HG03060 (cell line): ENCODE results near the gene ADSL.

Experiments used
- ATAC-seq: cut with Tn5 transposase; IDR thresholded peaks from one replicate; pipeline ENCODE4 v1.9.1; 2021; ENCODE audit warnings: low read depth, moderate number of reproducible peaks; ENCODE audit not compliant: unreplicated experiment

ADSL gene

GRCh38 chr22:40326905-40327735 lies 19.2 kb upstream of the ADSL start:
- no peak for ATAC-seq

DNA sequence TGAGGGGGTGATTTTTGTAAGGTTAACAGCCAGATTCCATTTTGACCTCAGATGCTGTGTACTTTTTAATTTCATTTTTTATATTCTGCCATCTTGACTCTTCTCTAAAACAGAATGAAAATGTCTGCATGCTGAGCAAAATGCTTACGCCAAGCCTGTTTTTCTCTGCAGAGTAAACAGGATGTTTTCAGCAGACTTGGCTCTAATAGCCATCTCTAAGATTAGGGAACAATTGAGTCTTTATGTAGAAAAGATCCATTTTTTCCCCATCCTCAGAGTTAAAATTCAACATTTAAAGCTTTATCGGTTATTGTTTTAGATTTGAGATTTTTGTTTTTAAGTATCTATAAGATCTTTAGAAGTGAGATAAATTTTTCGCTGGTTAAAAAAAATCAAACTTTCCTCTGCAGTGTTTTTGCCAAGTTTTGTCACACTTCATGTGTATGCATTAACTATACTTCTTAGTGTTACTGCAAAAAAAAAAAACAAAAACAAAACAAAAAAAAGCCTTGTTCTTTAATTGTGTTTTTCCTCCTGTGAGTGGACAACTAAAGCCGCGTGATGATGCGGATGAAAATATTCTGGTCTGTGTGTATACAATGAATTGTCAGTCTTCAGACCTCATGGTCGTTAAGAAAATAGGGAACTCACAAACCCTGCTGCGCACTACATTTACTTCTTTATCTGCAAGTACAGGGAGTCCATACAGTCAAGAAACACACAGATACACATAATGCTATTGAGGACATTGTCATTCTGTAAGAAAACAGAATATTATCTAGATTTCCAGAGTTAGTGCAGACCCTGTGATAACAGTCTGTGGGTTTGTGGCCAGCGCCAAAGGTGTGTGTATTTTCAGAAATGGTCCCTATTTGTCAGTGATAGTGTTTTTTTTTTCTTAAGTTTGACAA lies 17.5 kb upstream of the ADSL start:
- no peak for ATAC-seq

DNA sequence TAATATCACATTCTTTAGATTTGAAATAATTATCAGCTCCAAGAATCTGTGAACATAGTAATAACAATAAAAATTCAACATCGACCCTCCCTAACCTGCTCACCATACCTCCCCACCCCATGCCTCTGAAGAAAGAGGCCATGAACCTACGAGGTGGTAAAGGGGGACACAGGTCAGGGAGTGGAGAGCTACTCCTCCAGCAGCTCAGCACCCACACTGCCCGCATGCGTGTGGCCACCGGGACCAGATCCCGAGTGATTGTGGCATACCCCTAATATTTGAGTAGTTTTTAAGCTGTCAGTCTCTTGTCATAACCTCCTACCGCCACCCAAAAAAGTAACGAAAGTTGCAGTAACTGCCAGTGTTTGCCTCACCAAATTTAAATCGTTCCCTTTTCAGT lies 16.8 kb upstream of the ADSL start:
- ATAC-seq: no peak

DNA sequence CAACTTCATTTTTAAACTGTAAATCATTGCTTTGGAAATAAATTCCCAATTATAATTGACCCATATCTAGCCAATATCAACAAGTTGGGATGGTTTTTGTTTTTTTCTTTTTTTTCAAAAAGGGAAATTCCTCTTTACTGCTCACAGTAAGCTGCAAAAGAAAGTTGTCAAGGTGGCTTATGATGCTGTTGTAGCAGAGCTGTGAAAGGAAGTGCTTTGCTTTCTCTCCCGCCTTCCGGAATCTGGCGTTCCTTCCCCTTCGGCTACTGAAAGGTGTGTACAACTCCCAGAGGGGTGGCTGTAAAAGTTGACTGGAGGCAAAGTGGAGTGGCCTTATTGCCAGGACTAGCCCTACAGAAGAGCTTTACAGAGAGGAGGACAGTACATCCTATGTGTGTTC lies 16.2 kb upstream of the ADSL start:
- ATAC-seq: no peak

- ATAC-seq: no peak
Measured at GRCh38 chr22:40330615-40331014, 15.7 kb upstream of the ADSL start.

- no peak for ATAC-seq
Measured at GRCh38 chr22:40331706-40332105, 14.6 kb upstream of the ADSL start.

- ATAC-seq: no peak
Measured at GRCh38 chr22:40332319-40332781, 13.9 kb upstream of the ADSL start.

DNA sequence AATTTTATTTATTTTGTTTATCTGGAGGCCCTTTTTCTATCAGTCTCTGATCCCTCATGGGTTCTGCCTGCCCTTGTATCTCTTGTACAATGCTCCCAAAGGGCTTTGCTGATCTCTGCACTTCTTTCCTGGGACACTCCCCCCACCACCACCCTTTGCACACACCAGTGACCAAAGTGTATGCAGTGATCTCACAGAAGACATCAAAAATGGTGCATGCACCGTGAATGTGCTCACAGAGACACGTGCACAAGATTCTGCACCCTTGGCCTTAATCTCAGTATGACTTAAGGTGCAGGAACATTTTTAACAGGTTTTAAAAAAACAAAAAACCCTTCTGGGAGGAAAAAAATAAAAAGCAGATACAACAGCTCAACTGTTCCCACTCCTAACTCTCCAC lies 12.2 kb upstream of the ADSL start:
- ATAC-seq: no peak

GRCh38 chr22:40334899-40335298 lies 11.4 kb upstream of the ADSL start:
- no peak for ATAC-seq

DNA sequence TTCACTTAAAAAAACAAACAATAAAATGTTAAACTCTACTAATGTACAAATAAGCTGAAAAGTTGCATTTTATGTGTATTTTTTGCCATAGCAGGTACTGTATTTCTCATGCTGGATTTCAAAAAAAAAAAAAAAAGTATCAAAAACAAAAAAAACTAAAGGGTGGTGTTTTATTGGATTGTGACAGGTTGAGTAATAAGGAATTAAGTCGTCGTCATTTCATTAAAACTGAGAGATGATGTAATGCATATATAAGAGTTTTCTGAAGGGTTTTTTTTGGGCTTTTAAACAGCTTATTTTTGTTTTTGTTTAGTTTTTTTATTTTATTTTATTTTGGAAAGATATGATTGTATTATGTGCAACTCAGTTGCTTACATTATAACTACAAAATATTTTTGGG lies 10.9 kb upstream of the ADSL start:
- no peak for ATAC-seq

- no peak for ATAC-seq
Measured at GRCh38 chr22:40340044-40340443, 6.3 kb upstream of the ADSL start.

DNA sequence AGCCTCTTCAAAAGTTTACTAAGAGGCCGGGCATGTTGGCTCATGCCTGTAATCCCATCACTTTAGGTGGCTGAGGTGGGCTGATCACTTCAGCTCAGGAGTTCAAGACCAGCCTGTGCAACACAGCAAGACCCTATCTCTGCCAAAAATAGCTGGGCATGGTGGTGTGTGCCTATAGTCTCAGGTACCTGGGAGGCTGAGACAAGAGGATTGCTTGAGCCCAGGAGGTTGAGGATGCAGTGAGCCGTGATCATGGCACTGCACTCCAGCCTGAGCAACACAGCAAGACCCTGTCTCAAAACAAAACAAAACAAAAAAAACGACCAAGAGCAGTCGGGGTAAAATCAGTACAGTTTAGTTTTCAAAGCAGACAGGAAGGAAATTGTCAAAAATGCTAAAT lies 4.7 kb upstream of the ADSL start:
- ATAC-seq: no peak

DNA sequence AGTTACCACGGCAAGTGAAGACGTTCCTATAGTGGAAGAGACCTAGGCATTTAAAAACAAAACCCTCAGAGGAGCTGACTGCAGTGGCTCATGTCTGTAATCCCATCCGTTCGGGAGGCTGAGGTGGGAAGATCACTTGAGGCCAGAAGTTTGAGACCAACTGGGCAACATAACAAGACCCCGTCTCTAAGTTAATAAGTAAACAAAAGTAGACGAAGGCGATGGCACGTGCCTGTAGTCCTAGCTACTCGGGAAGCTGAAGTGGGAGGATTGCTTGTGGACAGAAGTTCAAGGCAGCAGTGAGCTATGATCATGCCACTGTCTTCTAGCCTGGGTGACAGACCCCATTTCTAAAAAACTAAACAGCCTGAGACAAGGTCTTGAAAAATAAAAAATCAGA lies 3.8 kb upstream of the ADSL start:
- ATAC-seq: no peak

DNA sequence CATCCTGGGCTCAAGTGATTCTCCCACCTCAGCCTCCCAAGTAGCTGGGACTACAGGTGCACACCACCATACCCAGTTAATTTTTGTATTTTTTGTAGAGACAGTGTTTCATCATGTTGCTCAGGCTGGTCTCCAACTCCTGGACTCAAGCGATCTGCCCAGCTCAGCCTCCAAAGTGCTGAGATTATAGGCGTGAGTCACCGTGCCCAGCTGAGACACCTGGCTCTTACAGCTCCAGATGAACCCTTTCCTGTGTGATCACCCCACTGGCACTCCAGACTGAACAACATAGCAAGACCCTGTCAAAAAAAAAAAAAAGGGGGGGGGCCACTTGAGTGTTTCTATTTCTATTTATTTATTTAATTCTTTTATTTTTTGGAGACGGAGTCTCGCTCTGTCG lies 1.0 kb upstream of the ADSL start:
- no peak for ATAC-seq

DNA sequence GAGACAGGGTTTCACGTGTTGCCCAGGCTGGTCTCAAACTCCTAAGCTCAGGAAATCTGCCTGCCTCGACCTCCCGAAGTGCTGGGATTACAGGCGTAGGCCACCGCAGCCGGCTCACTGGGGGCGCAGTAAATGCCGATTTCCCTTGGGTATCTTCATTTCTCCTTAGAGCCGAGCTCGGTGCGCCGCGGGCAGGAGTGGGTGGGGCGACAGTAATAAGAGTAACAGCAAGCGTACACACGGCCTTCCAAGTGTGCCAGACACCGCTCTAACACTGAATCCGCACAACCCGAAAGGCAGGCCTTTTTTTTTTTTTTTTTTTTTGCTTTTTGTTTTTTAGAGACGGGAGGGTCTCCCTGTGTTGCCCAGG lies 500 bp upstream of the ADSL start:
- ATAC-seq: peak; percentile 14

GRCh38 chr22:40347300-40347699 lies 1.0 kb downstream of the ADSL start:
- no peak for ATAC-seq

GRCh38 chr22:40348025-40348658 lies 1.8 kb downstream of the ADSL start:
- ATAC-seq: no peak

GRCh38 chr22:40352763-40353162 lies 6.5 kb downstream of the ADSL start:
- no peak for ATAC-seq

GRCh38 chr22:40361100-40361499 lies 14.8 kb downstream of the ADSL start:
- no peak for ATAC-seq

GRCh38 chr22:40363059-40363458 lies 16.8 kb downstream of the ADSL start:
- ATAC-seq: no peak

GRCh38 chr22:40364431-40364830 lies 18.1 kb downstream of the ADSL start:
- ATAC-seq: no peak
